Measurements from ENCODE around the gene PDXK.

GRCh38 chr21:43805275-43805800 lies 86.4 kb downstream of the PDXK start:
- TF ChIP-seq CTCF (optimal IDR thresholded peaks at IDR 0.05 in 1 of 3, IDR thresholded peaks at IDR 0.05 in 1 of 3, conservative IDR thresholded peaks at IDR 0.05 in 1 of 3; ENCODE audit: extremely low read depth in 1 of 3, insufficient read depth in 2 of 3, low read length in 3 of 3) = no peak
- TF ChIP-seq EZH2 (IDR thresholded peaks at IDR 0.05; ENCODE audit: low read length) = no peak
